GM19238 (cell line): ENCODE measurements around the gene CCDC150.
A peak's percentile ranks its signal among the peaks of the same experiment; 100 is the strongest.
"Not testable (repeated sequence)": the region's sequence is repeated elsewhere in the genome, so short reads cannot be mapped to it uniquely, and the experiment has no call there.

Source experiments
- DNase-seq: peaks from one replicate; pipeline ENCODE4 v3.0.0; 2011; ENCODE audit warnings: low spot score; ENCODE audit not compliant: insufficient read length

CCDC150 gene

GRCh38 chr2:196711625-196712024 lies 72.1 kb downstream of the CCDC150 start:
- DNase-seq = no peak

- DNase-seq = no peak
Observed at GRCh38 chr2:196712867-196713266, 73.4 kb downstream of the CCDC150 start.

- no peak for DNase-seq
Observed at GRCh38 chr2:196718419-196719109, 79.0 kb downstream of the CCDC150 start.

- DNase-seq = no peak
Observed at GRCh38 chr2:196719110-196719872, 79.8 kb downstream of the CCDC150 start.

GRCh38 chr2:196723571-196723970 lies 84.1 kb downstream of the CCDC150 start:
- DNase-seq = no peak

GRCh38 chr2:196725218-196725617 lies 85.7 kb downstream of the CCDC150 start:
- no peak for DNase-seq

GRCh38 chr2:196725882-196726281 lies 86.4 kb downstream of the CCDC150 start:
- no peak for DNase-seq

- DNase-seq = no peak
Observed at GRCh38 chr2:196729418-196729817, 89.9 kb downstream of the CCDC150 start.

GRCh38 chr2:196736646-196737045 lies 97.1 kb downstream of the CCDC150 start:
- DNase-seq = not testable (repeated sequence)

GRCh38 chr2:196737046-196737445 lies 97.5 kb downstream of the CCDC150 start:
- no peak for DNase-seq

GRCh38 chr2:196739031-196739430 lies 99.5 kb downstream of the CCDC150 start:
- no peak for DNase-seq

- no peak for DNase-seq
Observed at GRCh38 chr2:196742216-196742615, 102.7 kb downstream of the CCDC150 start.

GRCh38 chr2:196742685-196743084 lies 103.2 kb downstream of the CCDC150 start:
- DNase-seq = no peak

GRCh38 chr2:196743165-196743564 lies 103.7 kb downstream of the CCDC150 start:
- DNase-seq = no peak

GRCh38 chr2:196745711-196746110 lies 106.2 kb downstream of the CCDC150 start:
- no peak for DNase-seq

- no peak for DNase-seq
Observed at GRCh38 chr2:196747400-196747799, 107.9 kb downstream of the CCDC150 start.

- no peak for DNase-seq
Observed at GRCh38 chr2:196748123-196748522, 108.6 kb downstream of the CCDC150 start.

- no peak for DNase-seq
Observed at GRCh38 chr2:196750291-196750923, 110.9 kb downstream of the CCDC150 start.

GRCh38 chr2:196750977-196751631 lies 111.6 kb downstream of the CCDC150 start:
- peak; percentile 27 for DNase-seq

- no peak for DNase-seq
Observed at GRCh38 chr2:196758474-196759377, 119.2 kb downstream of the CCDC150 start.

- no peak for DNase-seq
Observed at GRCh38 chr2:196759378-196759706, 119.8 kb downstream of the CCDC150 start.
